ENCODE results near the gene HS3ST4.

- TF ChIP-seq, protein P1, sequence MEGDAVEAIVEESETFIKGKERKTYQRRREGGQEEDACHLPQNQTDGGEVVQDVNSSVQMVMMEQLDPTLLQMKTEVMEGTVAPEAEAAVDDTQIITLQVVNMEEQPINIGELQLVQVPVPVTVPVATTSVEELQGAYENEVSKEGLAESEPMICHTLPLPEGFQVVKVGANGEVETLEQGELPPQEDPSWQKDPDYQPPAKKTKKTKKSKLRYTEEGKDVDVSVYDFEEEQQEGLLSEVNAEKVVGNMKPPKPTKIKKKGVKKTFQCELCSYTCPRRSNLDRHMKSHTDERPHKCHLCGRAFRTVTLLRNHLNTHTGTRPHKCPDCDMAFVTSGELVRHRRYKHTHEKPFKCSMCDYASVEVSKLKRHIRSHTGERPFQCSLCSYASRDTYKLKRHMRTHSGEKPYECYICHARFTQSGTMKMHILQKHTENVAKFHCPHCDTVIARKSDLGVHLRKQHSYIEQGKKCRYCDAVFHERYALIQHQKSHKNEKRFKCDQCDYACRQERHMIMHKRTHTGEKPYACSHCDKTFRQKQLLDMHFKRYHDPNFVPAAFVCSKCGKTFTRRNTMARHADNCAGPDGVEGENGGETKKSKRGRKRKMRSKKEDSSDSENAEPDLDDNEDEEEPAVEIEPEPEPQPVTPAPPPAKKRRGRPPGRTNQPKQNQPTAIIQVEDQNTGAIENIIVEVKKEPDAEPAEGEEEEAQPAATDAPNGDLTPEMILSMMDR (IDR thresholded peaks at IDR 0.05 in 2 of 3, conservative IDR thresholded peaks at IDR 0.05 in 1 of 3; ENCODE audit: borderline replicate concordance in 1 of 3, insufficient read depth in 1 of 3, low read depth in 2 of 3, low read length in 2 of 3): no peak
- TF ChIP-seq, protein P2, sequence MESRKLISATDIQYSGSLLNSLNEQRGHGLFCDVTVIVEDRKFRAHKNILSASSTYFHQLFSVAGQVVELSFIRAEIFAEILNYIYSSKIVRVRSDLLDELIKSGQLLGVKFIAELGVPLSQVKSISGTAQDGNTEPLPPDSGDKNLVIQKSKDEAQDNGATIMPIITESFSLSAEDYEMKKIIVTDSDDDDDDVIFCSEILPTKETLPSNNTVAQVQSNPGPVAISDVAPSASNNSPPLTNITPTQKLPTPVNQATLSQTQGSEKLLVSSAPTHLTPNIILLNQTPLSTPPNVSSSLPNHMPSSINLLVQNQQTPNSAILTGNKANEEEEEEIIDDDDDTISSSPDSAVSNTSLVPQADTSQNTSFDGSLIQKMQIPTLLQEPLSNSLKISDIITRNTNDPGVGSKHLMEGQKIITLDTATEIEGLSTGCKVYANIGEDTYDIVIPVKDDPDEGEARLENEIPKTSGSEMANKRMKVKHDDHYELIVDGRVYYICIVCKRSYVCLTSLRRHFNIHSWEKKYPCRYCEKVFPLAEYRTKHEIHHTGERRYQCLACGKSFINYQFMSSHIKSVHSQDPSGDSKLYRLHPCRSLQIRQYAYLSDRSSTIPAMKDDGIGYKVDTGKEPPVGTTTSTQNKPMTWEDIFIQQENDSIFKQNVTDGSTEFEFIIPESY (IDR thresholded peaks at IDR 0.05; ENCODE audit: extremely low read depth, insufficient replicate concordance, low read length): no peak
- TF ChIP-seq POLR2AphosphoS5 (IDR thresholded peaks at IDR 0.05; ENCODE audit: low read depth, low read length) (no peak), ZNF274 (IDR thresholded peaks at IDR 0.05; ENCODE audit: low read depth, low read length) (no peak), SIN3A (IDR thresholded peaks at IDR 0.05; ENCODE audit: low read depth) (no peak), CEBPB (IDR thresholded peaks at IDR 0.05; ENCODE audit: low read depth) (no peak)
- TF ChIP-seq, protein P3, sequence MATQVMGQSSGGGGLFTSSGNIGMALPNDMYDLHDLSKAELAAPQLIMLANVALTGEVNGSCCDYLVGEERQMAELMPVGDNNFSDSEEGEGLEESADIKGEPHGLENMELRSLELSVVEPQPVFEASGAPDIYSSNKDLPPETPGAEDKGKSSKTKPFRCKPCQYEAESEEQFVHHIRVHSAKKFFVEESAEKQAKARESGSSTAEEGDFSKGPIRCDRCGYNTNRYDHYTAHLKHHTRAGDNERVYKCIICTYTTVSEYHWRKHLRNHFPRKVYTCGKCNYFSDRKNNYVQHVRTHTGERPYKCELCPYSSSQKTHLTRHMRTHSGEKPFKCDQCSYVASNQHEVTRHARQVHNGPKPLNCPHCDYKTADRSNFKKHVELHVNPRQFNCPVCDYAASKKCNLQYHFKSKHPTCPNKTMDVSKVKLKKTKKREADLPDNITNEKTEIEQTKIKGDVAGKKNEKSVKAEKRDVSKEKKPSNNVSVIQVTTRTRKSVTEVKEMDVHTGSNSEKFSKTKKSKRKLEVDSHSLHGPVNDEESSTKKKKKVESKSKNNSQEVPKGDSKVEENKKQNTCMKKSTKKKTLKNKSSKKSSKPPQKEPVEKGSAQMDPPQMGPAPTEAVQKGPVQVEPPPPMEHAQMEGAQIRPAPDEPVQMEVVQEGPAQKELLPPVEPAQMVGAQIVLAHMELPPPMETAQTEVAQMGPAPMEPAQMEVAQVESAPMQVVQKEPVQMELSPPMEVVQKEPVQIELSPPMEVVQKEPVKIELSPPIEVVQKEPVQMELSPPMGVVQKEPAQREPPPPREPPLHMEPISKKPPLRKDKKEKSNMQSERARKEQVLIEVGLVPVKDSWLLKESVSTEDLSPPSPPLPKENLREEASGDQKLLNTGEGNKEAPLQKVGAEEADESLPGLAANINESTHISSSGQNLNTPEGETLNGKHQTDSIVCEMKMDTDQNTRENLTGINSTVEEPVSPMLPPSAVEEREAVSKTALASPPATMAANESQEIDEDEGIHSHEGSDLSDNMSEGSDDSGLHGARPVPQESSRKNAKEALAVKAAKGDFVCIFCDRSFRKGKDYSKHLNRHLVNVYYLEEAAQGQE (IDR thresholded peaks at IDR 0.05; ENCODE audit: low read depth): no peak
These were observed 261.2 kb downstream of the HS3ST4 start for GRCh38 chr16:25952983-25953382.

Data from HCT116 (cell line).